ENCODE measurements around the gene GYS1.

GYS1 gene

DNA sequence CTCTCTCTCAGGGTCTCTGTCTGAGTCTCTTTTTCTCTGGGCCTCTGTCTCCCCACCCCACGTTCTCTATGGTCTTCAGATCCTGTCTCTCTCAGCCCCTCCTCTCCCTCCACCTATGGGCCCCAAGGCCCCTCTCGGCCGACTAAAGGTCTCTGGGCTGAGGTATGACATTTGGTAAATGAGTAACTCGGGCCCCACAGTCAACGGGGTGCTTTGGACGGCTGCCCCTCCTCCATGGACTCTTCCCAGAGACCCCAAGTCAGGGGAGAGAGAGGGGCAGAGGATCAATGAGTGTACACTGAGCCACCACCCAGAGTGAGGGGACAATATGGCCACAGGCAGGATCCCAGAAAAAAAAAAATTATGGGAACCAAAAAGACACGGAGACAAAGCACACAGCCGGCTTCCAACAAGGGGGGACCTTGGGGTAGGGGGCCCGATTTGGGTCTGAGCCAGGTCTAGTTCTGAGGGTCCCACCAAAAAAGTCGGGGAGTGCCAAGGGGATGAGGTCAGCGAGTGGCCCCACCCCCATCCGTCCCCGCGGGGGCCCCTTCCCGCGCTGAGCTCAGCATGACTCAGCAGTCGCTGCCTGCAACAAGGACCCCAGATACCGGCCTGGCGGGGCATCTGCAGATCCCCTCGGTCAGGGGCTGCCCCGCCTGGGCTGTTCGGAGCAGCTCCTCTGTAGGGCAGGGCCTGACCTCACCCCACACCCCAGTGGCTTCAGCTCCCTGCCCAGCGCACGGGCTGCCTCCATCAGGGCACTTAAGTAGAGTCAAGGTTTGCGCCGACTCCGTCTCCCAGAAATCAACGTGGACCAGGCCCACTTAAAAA is 29.5 kb downstream of the GYS1 start:
- DNase-seq (ENCODE audit: low read depth), result peak; percentile 74

DNA sequence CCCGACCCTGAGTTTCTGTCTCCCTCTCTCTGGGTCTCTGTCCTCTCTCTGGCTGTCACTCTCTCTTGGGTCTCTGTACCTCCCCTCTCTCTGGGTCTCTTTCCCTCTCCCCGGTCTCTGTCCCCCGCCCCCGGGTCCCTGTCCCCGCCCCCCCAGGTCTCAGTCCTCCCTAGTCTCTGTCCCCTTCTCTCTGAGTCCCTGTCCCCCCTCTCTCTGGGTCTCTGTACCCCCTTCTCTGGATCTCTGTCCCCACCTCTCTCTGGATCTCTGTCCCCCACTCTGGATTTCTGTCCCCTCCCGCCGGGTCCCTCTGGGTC is 30.3 kb downstream of the GYS1 start:
- DNase-seq (ENCODE audit: low read depth), result no peak

DNA sequence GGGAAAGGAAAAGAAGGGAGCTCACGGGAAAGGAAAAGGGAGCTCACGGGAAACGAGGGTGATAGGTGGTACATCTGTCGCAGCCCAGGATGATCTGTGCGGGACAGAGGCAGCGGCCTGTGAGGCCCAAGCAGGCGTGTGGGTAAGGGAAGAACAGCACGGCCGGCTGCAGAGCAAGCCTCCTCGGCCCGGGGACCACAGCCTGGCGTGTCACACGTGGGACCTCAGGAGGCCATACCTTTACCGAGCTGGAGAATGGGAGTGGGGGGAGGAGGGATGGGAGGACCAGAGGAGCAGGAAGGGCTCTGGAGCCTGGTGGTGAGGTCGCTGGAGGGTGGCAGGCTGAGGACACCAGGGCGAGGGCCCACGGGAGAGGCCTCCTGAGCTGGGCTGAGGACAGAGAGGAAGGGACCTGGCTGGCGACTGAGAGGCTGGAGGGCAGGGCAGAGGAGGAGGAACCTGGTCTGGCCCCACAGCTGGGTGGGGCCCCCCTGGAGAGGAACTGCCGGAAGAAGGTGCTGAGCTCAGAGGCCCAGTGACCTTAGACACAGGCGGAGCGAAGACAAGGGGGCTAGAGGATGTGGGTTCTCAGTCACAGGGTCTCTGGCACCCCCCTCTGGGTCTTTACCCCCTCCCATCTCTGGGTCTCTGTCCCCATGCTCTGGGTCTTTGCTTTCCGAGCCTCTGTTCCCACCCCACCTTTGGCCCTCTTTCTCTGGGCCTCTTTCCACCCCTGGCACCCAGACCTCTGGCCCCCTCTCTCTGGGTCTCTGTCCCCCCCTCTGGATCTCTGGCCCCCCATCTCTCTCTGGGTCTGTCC is 30.9 kb downstream of the GYS1 start:
- peak; percentile 56 for DNase-seq (ENCODE audit: low read depth)

- DNase-seq (ENCODE audit: low read depth), result no peak
These were observed 31.5 kb downstream of the GYS1 start for GRCh38 chr19:48961673-48962028.

- DNase-seq (ENCODE audit: low read depth), result no peak
These were observed 32.0 kb downstream of the GYS1 start for GRCh38 chr19:48961051-48961649.

DNA sequence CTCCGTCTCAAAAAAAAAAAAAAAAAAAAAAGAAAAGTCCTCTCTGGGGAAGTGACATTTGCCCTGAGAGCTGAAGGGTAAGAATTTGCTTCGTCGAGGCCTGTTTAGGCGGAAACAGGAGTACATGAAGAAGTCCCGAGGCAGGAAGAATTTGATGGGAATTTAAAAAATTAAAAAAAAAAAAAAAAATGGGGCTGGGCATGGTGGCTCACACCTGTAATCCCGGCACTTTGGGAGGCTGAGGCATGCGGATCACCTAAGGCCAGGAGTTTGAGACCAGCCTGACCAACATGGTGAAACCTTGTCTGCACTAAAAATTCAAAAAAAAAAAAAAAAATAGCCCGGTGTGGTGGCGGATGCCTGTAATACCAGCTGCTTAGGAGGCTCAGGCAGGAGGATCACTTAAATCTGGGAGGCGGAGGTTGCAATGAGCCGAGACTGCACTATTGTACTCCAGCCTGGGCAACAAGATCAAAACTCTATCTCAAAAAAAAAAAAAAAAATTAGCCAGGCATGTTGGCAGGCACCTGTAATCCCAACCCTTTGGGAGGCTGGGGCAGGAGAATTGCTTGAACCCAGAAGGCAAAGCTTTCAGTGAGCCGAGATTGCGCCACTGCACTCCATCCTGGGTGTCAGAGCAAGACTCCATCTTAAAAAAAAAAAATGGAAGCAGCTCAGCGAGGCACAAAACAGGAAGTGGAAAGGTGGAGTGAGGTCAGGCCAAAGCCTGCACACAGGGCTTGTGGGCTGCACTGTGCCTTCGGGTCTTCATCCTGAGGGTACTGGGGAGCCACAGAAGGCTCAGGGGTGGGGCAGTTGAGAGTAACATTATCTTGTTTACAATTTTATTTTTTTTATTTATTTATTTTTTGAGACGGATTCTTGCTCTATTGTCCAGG is 33.5 kb downstream of the GYS1 start:
- no peak for DNase-seq (ENCODE audit: low read depth)

DNA sequence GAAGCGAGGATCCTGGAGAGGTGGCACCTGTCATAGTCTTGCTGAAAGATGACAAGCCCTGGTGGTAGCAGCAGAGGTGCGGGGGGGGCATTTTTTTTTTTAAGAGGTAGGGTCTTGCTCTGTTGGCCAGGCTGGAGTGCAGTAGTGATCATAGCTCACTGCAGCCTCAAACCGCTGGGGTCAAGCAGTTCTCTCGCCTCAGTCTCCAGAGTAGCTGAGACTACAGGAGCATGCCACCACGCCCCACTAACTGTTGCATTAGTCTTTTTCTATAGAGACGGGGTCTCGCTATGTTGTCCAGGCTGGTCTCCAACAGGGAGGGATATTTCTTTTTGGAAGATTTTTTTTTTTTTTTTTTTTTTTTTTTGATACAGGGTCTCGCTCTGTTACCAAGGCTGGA is 35.1 kb downstream of the GYS1 start:
- no peak for DNase-seq (ENCODE audit: low read depth)

DNA sequence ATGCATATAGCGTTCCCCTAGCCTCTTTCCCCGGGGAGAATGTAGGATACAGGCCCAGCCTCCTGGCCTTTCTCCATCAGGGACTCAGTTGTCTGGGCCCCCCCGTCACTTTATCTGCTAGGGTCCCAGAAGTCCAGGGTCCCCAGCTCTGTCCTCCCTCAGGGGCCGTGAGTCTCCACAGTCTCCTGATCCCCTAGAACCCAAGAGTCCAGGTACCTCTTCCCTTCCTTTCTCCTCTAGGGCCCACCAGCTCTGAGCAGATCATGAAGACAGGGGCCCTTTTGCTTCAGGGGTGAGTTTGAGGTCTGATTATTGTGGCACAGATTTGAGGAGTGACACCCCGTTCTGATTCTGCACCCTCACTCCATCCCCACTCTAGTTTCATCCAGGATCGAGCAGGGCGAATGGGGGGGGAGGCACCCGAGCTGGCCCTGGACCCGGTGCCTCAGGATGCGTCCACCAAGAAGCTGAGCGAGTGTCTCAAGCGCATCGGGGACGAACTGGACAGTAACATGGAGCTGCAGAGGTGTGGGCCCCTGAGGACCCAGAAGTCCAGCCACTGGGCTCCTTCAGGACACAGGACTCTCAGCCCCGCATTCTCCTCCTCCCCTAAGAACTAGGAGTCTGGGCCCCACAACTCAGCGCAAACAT is 37.7 kb downstream of the GYS1 start:
- DNase-seq (ENCODE audit: low read depth), result no peak

DNA sequence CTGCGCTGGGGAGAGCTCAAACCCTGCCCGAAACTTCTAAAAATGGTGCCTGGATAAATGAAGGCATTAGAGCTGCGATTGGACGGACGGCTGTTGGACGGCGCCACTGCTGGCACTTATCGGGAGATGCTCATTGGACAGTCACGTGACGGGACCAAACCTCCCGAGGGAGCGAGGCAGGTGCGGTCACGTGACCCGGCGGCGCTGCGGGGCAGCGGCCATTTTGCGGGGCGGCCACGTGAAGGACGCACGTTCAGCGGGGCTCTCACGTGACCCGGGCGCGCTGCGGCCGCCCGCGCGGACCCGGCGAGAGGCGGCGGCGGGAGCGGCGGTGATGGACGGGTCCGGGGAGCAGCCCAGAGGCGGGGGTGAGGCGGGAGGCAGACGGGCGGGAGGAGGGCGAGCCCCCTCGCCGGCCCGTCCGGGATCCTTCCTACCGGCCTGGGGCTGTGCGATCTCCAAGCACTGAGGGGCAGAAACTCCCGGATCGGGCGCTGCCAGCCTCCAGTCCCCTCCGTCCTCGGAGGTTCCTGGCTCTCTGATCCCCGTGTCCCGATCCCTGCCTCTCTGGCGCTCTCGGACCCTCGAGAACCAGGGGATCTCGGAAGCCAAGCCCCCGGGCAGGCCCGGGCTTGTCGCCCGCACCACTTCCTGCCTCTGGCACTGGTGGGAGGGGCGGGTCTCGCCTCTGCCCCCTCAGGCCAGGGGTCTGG is 38.4 kb downstream of the GYS1 start, which contains the start of gene BAX:
Gene BAX (plus strand): TSS at position 281 of the 713 bp plus-strand sequence. CDS start 54 bp downstream, at position 335.
- peak; percentile 96 for DNase-seq (ENCODE audit: low read depth)

DNA sequence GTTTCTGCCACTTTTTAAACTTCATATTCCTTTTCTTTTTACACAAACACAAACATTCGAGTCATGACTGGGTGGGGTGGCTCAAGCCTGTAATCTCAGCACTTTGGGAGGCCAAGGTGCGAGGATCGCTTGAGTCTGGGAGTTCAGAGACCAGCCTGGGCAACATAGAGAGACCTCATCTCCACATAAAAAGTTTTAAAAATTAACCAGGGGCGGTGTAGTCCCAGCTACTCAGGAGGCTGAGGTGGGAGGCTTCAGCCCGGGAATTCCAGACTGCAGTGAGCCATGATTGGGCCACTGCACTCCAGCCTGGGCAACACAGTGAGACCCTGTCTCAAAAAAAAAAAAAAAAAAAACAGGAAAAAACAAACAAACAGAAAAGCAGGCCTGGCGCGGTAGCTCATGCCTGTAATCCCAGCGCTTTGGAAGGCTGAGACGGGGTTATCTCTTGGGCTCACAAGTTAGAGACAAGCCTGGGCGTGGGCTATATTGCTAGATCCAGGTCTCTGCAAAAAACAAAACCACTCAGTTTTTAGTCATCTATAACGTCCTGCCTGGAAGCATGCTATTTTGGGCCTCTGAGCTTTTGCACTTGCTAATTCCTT is 39.0 kb downstream of the GYS1 start:
- DNase-seq (ENCODE audit: low read depth), result no peak

GRCh38 chr19:48953141-48953540 is 40.0 kb downstream of the GYS1 start:
- no peak for DNase-seq (ENCODE audit: low read depth)

- no peak for DNase-seq (ENCODE audit: low read depth)
These were observed 42.1 kb downstream of the GYS1 start for GRCh38 chr19:48950830-48951519.

GRCh38 chr19:48950159-48950558 is 43.0 kb downstream of the GYS1 start:
- DNase-seq (ENCODE audit: low read depth), result no peak

DNA sequence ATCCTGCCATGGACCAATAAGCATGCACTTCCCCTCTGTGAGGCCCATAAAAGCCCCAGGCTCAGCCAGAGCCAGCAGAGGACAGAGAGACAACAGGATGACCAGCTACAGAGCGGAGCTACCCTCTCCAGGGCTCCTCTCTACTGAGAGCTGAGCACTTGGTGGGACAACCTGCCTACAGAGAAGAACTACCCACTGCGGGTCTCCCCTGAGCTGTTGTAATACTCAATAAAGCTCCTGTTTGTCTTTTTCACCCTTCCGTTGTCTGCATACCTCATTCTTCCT is 45.9 kb downstream of the GYS1 start:
- DNase-seq (ENCODE audit: low read depth), result no peak

GRCh38 chr19:48946463-48947257 is 46.4 kb downstream of the GYS1 start:
- no peak for DNase-seq (ENCODE audit: low read depth)

- no peak for DNase-seq (ENCODE audit: low read depth)
These were observed 47.3 kb downstream of the GYS1 start for GRCh38 chr19:48945817-48946216.

- DNase-seq (ENCODE audit: low read depth), result no peak
These were observed 47.7 kb downstream of the GYS1 start for GRCh38 chr19:48945415-48945814.

- DNase-seq (ENCODE audit: low read depth), result no peak
These were observed 50.0 kb downstream of the GYS1 start for GRCh38 chr19:48943081-48943480.

- no peak for DNase-seq (ENCODE audit: low read depth)
These were observed 52.2 kb downstream of the GYS1 start for GRCh38 chr19:48940902-48941301.
